22Rv1 (cell line): ENCODE measurements around the gene DPY19L1.

Experiments used
- ZFX ChIP-seq: fragments of 450-650 bp; IDR thresholded peaks from 2 replicates; pipeline ENCODE4 v1.6.1; 2017; ENCODE audit warnings: antibody characterized with exemption, borderline replicate concordance
- TF ChIP-seq, protein P1 (sequence below): fragments of 450-650 bp; IDR thresholded peaks from 2 replicates; pipeline ENCODE4 v1.5.1; 2017; ENCODE audit warnings: mild to moderate bottlenecking

DNA sequence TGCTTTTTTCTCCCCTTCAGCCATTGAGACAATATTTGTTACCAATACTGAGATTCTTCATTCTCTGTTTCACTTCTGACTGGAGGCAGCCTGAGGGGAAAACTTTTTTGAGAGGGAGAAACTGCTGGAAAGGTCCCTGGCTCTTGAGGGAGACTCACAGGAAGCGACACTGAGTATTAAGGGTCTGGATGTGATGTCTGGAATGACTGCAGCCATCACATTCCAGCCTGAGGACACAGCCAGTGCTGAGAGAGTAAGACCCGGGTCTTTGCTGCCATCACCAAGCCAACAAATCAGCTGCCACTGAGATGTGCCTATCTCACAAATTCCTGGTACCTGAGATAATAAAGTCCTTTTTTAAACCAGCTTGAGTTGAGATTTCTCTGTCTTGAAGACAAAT lies 157.4 kb downstream of the DPY19L1 start:
- TF ChIP-seq, protein P1, sequence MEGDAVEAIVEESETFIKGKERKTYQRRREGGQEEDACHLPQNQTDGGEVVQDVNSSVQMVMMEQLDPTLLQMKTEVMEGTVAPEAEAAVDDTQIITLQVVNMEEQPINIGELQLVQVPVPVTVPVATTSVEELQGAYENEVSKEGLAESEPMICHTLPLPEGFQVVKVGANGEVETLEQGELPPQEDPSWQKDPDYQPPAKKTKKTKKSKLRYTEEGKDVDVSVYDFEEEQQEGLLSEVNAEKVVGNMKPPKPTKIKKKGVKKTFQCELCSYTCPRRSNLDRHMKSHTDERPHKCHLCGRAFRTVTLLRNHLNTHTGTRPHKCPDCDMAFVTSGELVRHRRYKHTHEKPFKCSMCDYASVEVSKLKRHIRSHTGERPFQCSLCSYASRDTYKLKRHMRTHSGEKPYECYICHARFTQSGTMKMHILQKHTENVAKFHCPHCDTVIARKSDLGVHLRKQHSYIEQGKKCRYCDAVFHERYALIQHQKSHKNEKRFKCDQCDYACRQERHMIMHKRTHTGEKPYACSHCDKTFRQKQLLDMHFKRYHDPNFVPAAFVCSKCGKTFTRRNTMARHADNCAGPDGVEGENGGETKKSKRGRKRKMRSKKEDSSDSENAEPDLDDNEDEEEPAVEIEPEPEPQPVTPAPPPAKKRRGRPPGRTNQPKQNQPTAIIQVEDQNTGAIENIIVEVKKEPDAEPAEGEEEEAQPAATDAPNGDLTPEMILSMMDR = no peak
- no peak for TF ChIP-seq ZFX
